Measurements from ENCODE around the gene TRIM17.

TRIM17 gene

DNA sequence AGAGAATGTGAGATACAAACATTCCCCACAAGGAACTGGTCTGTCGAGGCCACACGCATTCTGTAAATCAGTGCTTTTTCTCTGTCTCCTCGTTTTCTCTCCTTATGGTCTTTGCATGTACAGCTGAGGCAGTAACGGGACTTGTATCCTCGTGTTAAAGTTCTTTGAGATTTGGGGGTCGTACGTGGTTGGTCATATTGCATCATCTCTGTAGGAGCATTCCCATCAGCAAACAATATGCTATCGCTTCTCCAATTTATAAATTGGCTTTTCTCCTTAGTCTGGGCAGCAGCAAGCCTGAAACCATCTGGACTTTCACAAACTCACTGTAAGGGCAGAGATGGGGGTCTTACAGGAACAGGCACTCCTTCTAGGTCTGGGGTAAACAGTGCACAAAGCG, 13.0 kb upstream of the TRIM17 start:
- H3K79me2 ChIP-seq (ENCODE audit: control insufficient read depth, insufficient read depth, low read length, unreplicated experiment), result no peaks in the 10 kb centered on the region
- no peak overlapping the region for H2AFZ ChIP-seq (ENCODE audit: low read length, unreplicated experiment)
- no peak overlapping the region for H3K4me3 ChIP-seq (ENCODE audit: low read depth, low read length)
- H3K27ac ChIP-seq (ENCODE audit: low read depth, low read length), result no peak overlapping the region
- no peaks in the 10 kb centered on the region for H3K36me3 ChIP-seq (ENCODE audit: insufficient read depth, low read length)
- H3K27me3 ChIP-seq (ENCODE audit: insufficient read depth, low read length), result peaks cover 24% of the 10 kb centered on the region
- no peaks in the 10 kb centered on the region for H3K4me1 ChIP-seq (ENCODE audit: control insufficient read depth, insufficient read depth, low read length, unreplicated experiment)

DNA sequence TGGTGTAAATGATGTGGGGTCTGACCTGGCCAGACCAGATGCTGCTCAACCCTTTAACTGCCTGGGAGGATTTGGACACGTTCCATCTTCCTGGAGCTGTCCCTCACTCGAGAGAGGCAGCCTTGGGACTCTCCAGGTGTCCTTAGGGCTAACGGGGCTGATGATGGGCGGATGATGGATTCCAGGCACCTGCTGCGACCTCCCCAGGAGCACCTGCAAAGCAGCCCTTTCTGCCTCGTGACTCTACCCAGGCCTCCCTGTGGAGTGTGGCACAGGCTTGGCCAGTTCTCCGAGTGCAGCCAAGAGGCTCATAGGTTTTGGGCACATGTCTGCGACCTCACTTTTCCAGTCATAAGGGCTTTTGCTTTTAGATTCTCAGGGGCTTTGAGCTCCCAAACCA, 12.3 kb upstream of the TRIM17 start:
- H3K4me3 ChIP-seq (ENCODE audit: low read depth, low read length), result no peak overlapping the region
- H3K27me3 ChIP-seq (ENCODE audit: insufficient read depth, low read length), result peaks cover 22% of the 10 kb centered on the region
- no peak overlapping the region for H2AFZ ChIP-seq (ENCODE audit: low read length, unreplicated experiment)
- no peaks in the 10 kb centered on the region for H3K4me1 ChIP-seq (ENCODE audit: control insufficient read depth, insufficient read depth, low read length, unreplicated experiment)
- no peaks in the 10 kb centered on the region for H3K79me2 ChIP-seq (ENCODE audit: control insufficient read depth, insufficient read depth, low read length, unreplicated experiment)
- H3K36me3 ChIP-seq (ENCODE audit: insufficient read depth, low read length), result no peaks in the 10 kb centered on the region
- H3K27ac ChIP-seq (ENCODE audit: low read depth, low read length), result no peak overlapping the region

DNA sequence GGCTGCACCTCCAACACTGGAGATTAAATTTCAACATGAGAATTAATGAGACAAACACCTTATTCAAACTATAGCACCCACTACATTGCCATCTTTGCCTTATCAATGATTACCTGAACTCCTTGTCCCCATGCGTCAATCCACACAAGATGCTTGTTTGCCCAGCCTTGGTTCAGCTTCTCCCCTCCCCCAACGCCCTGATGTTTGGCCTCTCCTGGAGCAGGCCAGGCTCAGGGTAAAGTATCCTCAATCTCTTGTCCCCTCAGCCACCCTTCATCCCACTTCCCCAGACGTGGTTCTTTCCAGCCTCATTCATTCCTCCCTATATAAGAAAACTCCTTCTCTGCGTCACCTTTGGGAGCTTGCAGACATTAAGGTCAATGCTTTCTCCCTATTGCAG, 11.8 kb upstream of the TRIM17 start:
- H3K4me1 ChIP-seq (ENCODE audit: control insufficient read depth, insufficient read depth, low read length, unreplicated experiment), result no peaks in the 10 kb centered on the region

DNA sequence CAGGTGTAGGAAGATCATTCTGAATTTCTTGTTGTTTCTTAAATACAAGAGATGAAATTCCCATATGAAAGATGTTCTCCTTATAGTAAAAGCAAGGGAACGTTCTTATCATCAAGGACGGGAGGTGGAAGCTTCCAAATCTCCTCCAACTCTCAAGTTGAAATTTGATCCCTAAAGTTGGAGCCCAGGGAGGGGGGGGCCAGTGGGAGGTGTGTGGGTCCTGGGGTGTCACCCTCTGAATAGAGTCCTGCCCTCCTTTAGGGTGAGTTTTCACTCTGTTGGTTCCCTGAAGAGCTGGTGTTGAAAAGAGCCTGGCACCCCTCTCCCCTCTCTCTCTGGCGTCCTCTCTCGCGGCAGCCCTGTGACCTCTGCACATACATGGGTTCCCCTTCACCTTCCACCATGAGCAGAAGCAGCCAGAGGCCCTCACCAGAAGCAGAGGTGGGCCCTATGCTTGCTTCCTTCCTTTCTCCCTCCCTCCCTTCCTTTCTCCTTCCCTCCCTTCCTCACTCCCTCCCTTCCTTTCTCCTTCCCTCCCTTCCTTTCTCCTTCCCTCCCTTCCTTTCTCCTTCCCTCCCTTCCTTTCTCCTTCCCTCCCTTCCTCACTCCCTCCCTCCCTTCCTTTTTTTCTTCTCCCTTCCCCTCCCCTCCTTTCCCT, 10.0 kb upstream of the TRIM17 start:
- Histone ChIP-seq H3K79me2 (ENCODE audit: control insufficient read depth, insufficient read depth, low read length, unreplicated experiment) (no peaks in the 10 kb centered on the region), H3K4me3 (ENCODE audit: low read depth, low read length) (no peak overlapping the region), H3K27ac (ENCODE audit: low read depth, low read length) (no peak overlapping the region), H2AFZ (ENCODE audit: low read length, unreplicated experiment) (no peak overlapping the region), H3K4me1 (ENCODE audit: control insufficient read depth, insufficient read depth, low read length, unreplicated experiment) (no peaks in the 10 kb centered on the region), H3K36me3 (ENCODE audit: insufficient read depth, low read length) (no peaks in the 10 kb centered on the region), H3K27me3 (ENCODE audit: insufficient read depth, low read length) (peaks cover 22% of the 10 kb centered on the region)

More for the DNA sequence above, 11.8 kb upstream of the TRIM17 start:
- Histone ChIP-seq H3K4me3 (ENCODE audit: low read depth, low read length) (no peak overlapping the region), H3K27me3 (ENCODE audit: insufficient read depth, low read length) (peaks cover 22% of the 10 kb centered on the region), H3K79me2 (ENCODE audit: control insufficient read depth, insufficient read depth, low read length, unreplicated experiment) (no peaks in the 10 kb centered on the region), H3K27ac (ENCODE audit: low read depth, low read length) (no peak overlapping the region), H2AFZ (ENCODE audit: low read length, unreplicated experiment) (no peak overlapping the region), H3K36me3 (ENCODE audit: insufficient read depth, low read length) (no peaks in the 10 kb centered on the region)

- peaks cover 22% of the 10 kb centered on the region for H3K27me3 ChIP-seq (ENCODE audit: insufficient read depth, low read length)
Measured at GRCh38 chr1:228424685-228425660, 8.3 kb upstream of the TRIM17 start.

GRCh38 chr1:228423404-228424053, 6.9 kb upstream of the TRIM17 start:
- Histone ChIP-seq H3K4me1 (ENCODE audit: control insufficient read depth, insufficient read depth, low read length, unreplicated experiment) (no peaks in the 10 kb centered on the region), H3K4me3 (ENCODE audit: low read depth, low read length) (no peak overlapping the region), H3K27me3 (ENCODE audit: insufficient read depth, low read length) (0 out of 2 replicates have a peak, but pooled peaks cover 9% of the 10 kb centered on the region), H3K27ac (ENCODE audit: low read depth, low read length) (no peak overlapping the region), H3K36me3 (ENCODE audit: insufficient read depth, low read length) (no peaks in the 10 kb centered on the region), H2AFZ (ENCODE audit: low read length, unreplicated experiment) (no peak overlapping the region), H3K79me2 (ENCODE audit: control insufficient read depth, insufficient read depth, low read length, unreplicated experiment) (no peaks in the 10 kb centered on the region)

More at GRCh38 chr1:228424685-228425660, 8.3 kb upstream of the TRIM17 start:
- H3K36me3 ChIP-seq (ENCODE audit: insufficient read depth, low read length), result no peaks in the 10 kb centered on the region
- H2AFZ ChIP-seq (ENCODE audit: low read length, unreplicated experiment), result no peak overlapping the region
- H3K4me1 ChIP-seq (ENCODE audit: control insufficient read depth, insufficient read depth, low read length, unreplicated experiment), result no peaks in the 10 kb centered on the region
- H3K4me3 ChIP-seq (ENCODE audit: low read depth, low read length), result no peak overlapping the region
- no peaks in the 10 kb centered on the region for H3K79me2 ChIP-seq (ENCODE audit: control insufficient read depth, insufficient read depth, low read length, unreplicated experiment)
- no peak overlapping the region for H3K27ac ChIP-seq (ENCODE audit: low read depth, low read length)

GRCh38 chr1:228420968-228421826, 4.5 kb upstream of the TRIM17 start:
- no peak overlapping the region for H3K27ac ChIP-seq (ENCODE audit: low read depth, low read length)
- no peaks in the 10 kb centered on the region for H3K36me3 ChIP-seq (ENCODE audit: insufficient read depth, low read length)
- no peaks in the 10 kb centered on the region for H3K79me2 ChIP-seq (ENCODE audit: control insufficient read depth, insufficient read depth, low read length, unreplicated experiment)
- H3K4me3 ChIP-seq (ENCODE audit: low read depth, low read length), result no peak overlapping the region
- H2AFZ ChIP-seq (ENCODE audit: low read length, unreplicated experiment), result no peak overlapping the region
- H3K27me3 ChIP-seq (ENCODE audit: insufficient read depth, low read length), result peaks cover 2% of the 10 kb centered on the region; the same call in 1 of the 2 replicates
- H3K4me1 ChIP-seq (ENCODE audit: control insufficient read depth, insufficient read depth, low read length, unreplicated experiment), result no peaks in the 10 kb centered on the region

DNA sequence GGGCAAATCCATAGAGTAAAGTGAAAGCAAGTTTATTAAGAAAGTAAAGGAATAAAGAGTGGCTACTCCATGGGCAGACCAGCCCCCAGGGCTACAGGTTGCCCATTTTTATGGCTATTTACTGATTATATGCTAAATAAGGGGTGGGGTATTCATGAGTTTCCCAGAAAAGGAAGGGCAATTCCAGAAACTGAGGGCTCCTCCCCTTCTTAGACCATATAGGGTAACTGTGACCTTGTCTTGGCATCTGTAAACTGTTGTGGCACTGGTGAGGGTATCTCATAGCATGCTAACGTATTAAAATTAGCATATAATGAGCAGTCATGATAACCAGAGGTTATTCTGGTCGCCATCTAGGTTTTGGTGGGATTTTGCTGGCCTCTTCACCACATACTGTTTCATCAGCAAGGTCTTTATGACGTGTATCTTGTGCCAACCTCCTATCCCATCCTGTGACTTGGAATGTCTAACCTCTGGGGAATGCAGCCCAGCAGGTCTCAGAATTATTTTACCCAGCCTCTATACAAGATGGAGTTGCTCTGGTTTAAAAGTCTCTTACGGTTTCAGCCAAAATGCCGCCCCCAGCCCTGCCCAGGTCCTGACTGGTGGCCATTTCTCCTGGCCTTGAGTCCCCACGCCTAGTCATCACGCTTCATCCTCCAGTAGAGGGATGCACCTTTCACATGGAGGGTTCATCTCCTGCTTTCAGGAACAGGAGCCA, 982 bp upstream of the TRIM17 start:
- H3K27ac ChIP-seq (ENCODE audit: low read depth, low read length), result no peak overlapping the region
- peaks cover 13% of the 10 kb centered on the region for H3K27me3 ChIP-seq (ENCODE audit: insufficient read depth, low read length)

DNA sequence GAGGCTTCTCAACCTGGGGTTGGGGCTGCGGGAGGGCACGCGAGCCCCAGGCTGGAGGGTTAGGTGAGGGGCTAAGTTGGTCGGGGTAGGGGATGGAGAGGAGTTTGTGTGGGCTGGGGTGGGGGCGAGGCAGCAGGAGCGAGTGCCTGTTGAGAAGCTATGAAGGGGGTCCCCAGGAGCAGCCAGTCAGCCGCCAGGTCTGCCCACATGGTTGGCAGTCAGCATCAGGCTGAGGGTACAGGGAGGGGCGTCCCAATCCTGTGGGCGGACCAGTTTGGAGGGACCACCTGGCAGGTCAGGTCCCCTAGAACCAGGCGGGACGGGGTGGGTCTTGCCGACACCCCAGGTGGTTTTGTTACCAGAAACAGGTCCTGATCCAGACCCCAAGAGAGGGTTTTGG, 400 bp upstream of the TRIM17 start:
- H3K4me3 ChIP-seq (ENCODE audit: low read depth, low read length), result no peak overlapping the region
- H3K4me1 ChIP-seq (ENCODE audit: control insufficient read depth, insufficient read depth, low read length, unreplicated experiment), result no peaks in the 10 kb centered on the region
- H3K79me2 ChIP-seq (ENCODE audit: control insufficient read depth, insufficient read depth, low read length, unreplicated experiment), result no peaks in the 10 kb centered on the region
- H3K27me3 ChIP-seq (ENCODE audit: insufficient read depth, low read length), result peaks cover 13% of the 10 kb centered on the region
- no peak overlapping the region for H3K27ac ChIP-seq (ENCODE audit: low read depth, low read length)
- H3K36me3 ChIP-seq (ENCODE audit: insufficient read depth, low read length), result no peaks in the 10 kb centered on the region
- no peak overlapping the region for H2AFZ ChIP-seq (ENCODE audit: low read length, unreplicated experiment)

More for the DNA sequence above, 982 bp upstream of the TRIM17 start:
- Histone ChIP-seq H3K4me1 (ENCODE audit: control insufficient read depth, insufficient read depth, low read length, unreplicated experiment) (no peaks in the 10 kb centered on the region), H2AFZ (ENCODE audit: low read length, unreplicated experiment) (no peak overlapping the region), H3K36me3 (ENCODE audit: insufficient read depth, low read length) (no peaks in the 10 kb centered on the region), H3K4me3 (ENCODE audit: low read depth, low read length) (no peak overlapping the region), H3K79me2 (ENCODE audit: control insufficient read depth, insufficient read depth, low read length, unreplicated experiment) (no peaks in the 10 kb centered on the region)

Data from ACC112 (cell line).